ENCODE data around the gene SMARCA2.

DNA sequence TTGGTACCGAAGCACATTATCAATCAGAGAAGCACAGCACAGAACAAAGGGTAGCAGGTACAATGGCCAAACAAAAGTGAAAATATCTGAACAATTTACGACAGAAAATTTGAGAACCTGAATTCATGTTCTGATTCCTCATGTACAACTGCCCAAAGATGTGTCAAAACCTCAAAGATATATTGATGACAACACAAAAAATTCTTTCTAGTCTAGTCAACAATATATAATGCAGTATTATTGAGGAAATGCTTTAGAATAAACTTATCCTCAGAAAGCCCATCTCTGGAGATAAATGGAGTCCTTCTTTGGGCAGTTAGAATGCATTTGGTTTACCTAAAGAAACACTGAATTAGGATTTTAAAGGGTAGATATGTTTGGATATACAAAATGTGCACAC lies 6.8 kb upstream of the SMARCA2 start:
- TF ChIP-seq, protein P1, sequence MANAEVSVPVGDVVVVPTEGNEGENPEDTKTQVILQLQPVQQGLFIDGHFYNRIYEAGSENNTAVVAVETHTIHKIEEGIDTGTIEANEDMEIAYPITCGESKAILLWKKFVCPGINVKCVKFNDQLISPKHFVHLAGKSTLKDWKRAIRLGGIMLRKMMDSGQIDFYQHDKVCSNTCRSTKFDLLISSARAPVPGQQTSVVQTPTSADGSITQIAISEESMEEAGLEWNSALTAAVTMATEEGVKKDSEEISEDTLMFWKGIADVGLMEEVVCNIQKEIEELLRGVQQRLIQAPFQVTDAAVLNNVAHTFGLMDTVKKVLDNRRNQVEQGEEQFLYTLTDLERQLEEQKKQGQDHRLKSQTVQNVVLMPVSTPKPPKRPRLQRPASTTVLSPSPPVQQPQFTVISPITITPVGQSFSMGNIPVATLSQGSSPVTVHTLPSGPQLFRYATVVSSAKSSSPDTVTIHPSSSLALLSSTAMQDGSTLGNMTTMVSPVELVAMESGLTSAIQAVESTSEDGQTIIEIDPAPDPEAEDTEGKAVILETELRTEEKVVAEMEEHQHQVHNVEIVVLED (CRISPR knock-in tag; IDR thresholded peaks at IDR 0.05): no peak
- TF ChIP-seq JUND (IDR thresholded peaks at IDR 0.05; ENCODE audit: borderline replicate concordance, low read depth, low read length): no peak
- TF ChIP-seq JUND (tag; IDR thresholded peaks at IDR 0.05; ENCODE audit: borderline replicate concordance, low read depth, low read length): no peak
- no peak for TF ChIP-seq KAT2B (IDR thresholded peaks at IDR 0.05; ENCODE audit: low read depth, low read length)
- TF ChIP-seq, protein P2, sequence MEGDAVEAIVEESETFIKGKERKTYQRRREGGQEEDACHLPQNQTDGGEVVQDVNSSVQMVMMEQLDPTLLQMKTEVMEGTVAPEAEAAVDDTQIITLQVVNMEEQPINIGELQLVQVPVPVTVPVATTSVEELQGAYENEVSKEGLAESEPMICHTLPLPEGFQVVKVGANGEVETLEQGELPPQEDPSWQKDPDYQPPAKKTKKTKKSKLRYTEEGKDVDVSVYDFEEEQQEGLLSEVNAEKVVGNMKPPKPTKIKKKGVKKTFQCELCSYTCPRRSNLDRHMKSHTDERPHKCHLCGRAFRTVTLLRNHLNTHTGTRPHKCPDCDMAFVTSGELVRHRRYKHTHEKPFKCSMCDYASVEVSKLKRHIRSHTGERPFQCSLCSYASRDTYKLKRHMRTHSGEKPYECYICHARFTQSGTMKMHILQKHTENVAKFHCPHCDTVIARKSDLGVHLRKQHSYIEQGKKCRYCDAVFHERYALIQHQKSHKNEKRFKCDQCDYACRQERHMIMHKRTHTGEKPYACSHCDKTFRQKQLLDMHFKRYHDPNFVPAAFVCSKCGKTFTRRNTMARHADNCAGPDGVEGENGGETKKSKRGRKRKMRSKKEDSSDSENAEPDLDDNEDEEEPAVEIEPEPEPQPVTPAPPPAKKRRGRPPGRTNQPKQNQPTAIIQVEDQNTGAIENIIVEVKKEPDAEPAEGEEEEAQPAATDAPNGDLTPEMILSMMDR (IDR thresholded peaks at IDR 0.05 in 2 of 3, conservative IDR thresholded peaks at IDR 0.05 in 1 of 3; ENCODE audit: insufficient read depth in 2 of 3, low read depth in 1 of 3, low read length in 3 of 3): no peak
- no peak for TF ChIP-seq FIP1L1 (IDR thresholded peaks at IDR 0.05; ENCODE audit: low read depth, low read length, poor library complexity, severe bottlenecking)
- no peak for TF ChIP-seq LARP7 (IDR thresholded peaks at IDR 0.05)
- no peak for TF ChIP-seq PCBP2 (IDR thresholded peaks at IDR 0.05; ENCODE audit: low read depth, low read length, poor library complexity, severe bottlenecking)
- no peak for TF ChIP-seq BRD4 (IDR thresholded peaks at IDR 0.05)

Measured in K562 (cell line).